Hindlimb muscle (tissue), 1 donor: ENCODE measurements around the gene ADAMTS2. TPM values are rescaled to one million over a fixed set of nuclear protein-coding genes. Genes with fewer than 3 reads are reported as not detected.
"Not testable (repeated sequence)": the region's sequence is repeated elsewhere in the genome, so short reads cannot be mapped to it uniquely, and the experiment has no call there.

ENCODE experiments used
- DNase-seq: peaks from one replicate; pipeline ENCODE4 v3.0.0-alpha.2; 2013
- polyA plus RNA-seq: library from polyadenylated mRNA; unstranded; fragments of 120-200 nt; gene quantifications from one replicate; pipeline ENCODE4 v1.2.1, GENCODE V29; 2013; ENCODE audit not compliant: insufficient read length

Gene ADAMTS2
- polyA plus RNA-seq, 1 donor: 29.7 TPM

DNA sequence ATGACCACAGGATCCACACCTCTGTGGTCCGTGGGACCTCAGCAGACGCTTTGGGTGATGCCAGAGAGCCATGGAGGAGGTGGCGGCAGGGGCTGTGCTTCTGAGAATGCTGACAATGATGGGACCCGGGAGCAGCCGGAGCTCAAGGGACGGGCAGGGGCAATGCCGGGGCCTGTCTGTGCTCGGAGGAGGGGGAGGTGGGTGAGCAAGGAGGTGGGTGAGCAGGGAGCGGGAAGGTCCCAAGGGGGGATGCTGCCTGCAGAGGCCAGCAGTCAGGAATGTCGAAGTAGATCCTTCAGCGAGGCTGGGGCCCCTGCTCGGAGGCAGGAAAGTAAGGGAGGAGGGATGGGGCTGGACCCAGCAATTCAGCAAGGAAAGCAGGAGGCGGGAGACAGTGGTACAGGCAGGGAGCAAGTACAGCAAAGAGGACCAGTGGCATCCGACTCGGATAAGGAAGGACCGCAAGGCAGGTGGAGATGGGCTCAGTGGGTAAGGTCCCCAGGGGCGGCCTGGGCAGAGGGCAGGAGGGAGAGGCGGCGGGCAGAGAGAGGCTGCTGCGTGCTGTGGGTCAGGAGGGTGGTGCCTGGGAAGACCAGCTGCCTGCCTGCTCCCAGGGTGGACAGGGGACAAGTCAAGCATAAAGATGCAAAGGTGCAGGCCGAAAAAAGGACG, 49.0 kb downstream of the ADAMTS2 start:
- DNase-seq: no peak

DNA sequence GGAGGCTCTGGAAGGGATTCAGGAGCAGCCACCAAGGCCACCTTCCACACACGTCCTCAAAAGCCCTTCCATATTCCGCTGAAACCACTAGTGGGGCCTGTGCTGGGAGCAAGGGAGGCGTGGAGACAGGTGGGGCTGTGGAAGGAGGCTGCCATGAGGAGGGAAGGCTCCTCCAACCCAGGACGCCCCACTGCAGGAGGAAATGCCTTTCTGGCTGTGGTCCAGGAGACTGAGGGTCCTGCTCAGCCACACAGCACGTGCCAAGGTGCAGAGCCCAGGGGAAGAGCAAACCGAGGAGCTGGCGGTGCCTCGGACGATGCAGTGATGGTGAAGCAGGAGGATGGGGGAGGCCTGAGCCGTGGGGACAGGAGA, 49.5 kb downstream of the ADAMTS2 start:
- DNase-seq: no peak

DNA sequence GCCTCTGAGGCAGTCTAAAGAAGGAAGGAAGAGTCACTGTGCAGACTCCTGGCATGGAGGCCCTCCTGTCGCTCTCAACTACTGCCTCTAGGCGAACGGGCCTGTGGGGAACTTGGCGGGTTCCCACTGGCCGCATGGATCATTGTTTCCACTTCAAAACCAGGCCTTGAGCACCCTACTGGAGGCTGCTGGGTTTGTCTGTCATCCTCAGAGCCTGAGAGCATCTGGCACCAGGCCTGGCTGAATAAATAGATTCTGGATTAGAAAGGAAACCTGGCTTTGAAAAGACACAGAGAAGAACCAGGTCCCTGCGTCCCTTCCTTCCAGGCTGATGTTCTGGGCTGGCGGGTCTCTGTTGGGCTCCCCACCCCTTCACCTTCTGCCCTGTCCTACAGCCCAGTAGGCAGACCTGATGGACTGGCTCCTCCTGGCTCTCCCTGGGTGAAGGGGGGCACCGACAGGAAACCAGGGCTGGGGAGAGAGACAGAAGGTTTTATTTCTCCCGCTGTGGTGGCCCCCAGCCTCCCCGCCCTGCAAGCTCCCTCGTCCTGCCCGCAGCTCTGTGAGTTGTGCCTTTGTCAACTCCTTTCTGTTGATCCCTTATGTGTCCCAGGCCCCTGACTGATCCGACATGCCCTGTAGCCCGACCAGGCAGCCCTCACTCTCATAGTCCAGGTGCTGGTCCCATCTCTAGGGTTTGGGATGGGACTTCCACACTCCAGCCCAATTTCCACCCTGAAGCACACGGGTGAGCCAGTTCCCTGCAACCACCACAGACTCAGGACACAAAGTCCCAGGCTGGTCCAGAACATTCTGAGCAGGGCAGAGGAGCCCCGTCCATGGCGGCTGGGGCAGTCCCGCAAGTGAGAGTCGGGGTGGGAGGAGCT, 50.1 kb downstream of the ADAMTS2 start:
- no peak for DNase-seq

DNA sequence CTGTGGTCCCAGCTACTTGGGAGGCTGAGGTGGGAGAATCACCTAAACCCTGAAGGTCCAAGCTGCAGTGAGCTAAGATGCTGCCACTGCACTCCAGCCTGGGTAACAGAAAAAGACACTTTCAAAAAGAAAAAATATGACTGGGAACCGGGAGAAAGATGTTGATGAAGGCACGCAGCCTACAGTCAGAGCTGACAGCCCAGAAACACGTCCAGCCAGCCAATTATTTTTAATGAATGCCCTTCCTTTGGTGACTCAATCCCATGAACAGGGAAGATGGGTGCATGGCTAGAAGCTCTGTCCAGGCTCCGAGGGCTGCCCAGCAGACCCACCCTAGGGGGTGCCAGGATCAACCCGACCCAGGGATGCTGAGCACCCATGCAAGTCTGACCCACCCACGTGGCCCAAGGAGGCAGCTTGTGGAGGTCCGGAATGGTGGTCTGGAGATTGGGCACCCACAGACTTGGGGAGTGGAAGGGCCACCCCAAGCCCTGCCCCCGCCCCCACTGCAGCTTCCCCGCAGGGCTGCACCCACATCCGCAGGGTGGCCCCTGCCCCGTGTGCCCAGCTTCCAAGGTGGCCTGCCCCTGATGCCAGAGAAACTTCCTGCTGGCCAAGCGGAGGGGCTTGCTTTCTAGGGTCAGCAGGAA, 51.0 kb downstream of the ADAMTS2 start:
- no peak for DNase-seq

DNA sequence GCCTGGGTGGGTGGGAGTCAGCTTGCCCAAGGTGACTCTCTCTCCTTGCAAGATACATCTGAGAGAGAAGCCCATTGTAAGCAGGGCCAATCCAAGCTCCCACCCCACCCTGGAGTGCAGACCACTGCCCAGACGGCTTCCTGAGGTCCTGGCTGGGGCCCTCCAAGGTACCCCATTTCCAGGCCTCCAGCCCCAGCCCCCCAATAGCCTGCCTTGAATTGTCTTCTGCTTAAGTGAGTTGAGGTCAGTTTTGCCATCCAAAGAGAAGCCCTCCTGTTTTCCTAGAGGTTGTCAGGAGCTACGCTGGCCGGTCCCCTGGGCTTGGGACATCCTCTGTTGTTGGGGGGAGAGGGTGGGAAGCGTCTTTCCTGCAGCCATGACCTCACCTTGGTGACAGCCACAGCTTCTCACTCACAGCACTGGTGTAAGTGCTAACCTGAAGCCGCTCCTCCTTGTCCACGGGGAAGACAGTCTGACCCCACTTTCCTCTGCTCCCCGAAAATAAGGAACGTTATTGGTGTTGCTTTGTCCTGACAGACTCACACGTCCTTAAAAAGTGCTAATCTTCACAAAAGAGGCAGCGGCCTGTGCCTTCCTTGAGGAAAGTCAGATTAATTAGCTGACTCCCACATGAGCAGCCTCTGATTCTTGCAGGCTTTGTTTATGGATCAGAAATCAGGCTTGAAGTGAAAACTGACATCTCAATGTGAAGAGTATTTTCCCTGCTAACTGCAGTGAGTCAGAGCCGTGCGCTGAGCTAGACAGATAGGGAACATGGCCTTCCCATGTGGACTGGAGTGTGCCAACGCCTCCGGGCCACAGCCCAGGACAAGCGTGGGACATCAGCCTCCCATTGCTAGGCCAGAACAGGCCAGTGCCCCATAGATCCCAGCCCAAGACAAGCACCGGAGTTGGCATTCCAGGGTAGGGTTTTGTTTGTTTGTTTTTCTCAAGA, 52.3 kb downstream of the ADAMTS2 start:
- DNase-seq: no peak

DNA sequence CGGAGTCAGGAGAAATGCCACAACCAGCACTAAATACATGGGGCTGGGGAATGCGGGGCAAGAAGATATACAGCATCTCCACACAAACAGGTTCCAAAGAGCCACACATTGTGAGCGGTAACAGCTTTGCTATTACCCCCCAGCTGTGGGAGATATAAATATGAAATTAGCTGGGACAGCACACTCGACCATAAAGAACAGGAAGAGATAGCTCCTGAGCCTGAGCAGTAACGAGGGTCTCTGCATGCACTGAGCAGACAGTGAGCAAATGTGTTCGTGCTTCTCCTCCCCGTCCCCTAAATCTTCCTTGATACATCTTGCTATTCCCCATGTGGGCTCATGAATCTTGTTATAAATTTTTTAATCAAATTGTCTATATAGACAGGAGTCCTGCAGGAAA, 53.1 kb downstream of the ADAMTS2 start:
- no peak for DNase-seq

DNA sequence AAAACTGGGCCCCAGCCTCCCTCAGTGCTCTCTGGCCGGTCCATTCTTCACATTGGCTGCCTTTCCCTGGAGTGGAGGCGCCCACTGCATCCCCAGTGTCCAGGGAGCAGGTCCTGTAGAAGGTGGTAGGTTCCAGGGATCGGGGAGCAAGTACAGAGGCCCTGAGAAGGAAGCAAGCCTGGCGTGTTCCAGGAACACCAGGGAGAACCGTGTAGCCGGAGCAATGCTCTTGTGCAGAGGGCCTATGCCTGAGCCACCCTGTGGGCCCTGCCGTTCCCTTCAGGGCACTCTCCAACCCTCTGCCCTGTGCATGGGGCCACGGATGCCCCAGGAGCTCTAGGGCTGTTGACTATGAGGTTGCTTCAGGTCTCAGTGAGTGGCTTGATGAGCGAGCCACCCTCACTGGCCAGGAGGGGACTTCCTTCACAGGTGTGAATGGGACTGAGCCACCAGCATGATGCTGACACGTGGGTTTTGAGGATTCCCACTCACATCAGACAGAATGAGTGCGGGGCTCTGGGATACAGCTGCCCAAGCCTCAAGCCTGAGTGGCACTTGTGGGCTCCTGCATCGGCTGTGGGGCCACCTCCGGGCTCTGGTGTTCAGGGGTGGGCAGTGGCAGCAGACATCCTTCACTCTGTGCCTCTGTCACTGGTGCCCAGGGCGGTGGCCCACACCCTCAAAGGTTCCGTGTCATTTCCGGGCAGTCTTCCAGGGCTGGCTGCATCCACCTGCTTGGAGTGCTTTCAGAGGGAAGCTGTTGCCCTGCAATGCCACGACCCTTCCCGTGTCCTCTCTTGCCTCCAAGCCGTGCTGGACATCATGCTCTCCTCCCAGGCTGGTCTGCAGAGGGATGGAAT, 54.4 kb downstream of the ADAMTS2 start:
- DNase-seq: no peak

DNA sequence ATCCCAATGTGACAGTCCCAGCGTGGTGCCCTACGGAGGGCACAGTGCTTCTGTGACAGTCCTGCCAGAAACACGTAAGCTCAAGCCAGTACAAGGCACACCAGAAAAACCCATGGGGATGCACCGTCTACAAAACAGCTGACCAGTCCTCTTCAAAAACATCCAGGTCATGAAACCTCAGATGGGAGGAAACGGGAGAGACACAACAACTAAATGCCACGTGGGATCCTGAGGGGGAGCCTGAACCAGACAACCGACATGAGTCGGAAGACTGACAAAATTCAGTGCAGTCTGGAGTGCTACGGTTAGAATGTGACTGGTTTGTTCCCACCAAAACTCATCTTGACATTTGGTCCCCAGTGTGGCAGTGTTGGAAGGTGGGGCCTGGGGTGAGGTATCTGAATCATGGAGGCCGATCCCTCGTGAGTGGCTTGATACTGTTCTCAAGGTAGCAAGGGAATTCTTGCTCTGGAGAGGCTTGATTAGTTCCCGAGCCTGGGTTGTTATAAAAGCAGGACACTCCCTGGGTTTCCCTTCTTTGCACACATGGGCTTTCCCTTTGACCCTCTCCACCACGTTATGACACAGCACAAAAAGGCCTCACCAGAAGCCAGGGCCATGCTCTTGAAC, 55.4 kb downstream of the ADAMTS2 start:
- no peak for DNase-seq

DNA sequence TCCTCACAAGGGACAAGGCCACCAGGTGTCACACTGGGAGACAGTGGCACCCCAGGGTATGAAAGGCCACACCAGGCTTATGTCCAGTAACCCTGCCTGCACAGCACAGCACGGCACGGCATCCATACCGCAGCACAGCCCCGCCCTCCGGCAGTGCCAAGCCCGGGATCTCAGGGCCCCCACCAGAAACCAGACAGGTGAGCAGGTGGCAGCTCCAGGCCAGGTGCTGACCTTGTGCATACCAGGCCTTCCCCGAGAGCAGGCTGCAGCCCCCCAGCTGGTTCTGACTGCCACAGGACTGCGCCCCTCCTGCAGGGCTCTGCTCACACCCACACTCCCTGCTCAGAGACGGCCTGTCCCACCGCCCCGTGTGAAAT, 56.5 kb downstream of the ADAMTS2 start:
- no peak for DNase-seq

DNA sequence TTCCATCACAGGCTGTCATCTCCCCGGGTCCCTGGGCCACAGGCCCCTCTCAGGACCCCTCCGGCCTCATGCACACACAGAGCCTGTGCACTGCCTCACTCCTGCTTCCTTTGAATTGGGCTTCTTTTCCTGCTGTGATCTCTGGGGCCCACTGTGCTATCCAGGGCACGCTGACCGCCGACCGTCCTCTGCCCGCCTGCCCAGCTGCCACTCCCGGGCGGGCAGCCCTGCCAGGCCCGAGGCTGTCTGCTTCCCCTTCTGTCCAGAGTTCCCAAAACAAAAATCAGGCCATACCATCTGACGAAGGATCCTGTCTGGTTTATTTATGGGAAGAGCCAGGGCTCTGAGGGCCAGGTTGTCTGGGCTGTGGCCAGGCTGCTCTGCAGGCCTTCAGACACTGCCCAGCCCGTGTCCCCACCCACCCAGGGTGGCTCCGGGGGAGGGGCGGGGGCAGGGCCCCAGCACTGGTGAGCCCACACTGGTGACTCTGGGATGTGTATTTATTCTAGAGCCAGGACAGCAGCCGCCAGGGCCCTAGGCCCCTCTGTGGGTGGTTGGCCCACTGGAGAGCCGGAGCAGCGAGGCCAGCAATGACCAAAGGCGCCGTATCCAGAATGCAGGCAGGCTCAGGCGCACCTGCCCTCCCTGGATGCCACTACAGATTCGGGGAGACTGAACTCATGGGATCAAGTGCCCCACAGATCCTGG, 57.0 kb downstream of the ADAMTS2 start:
- DNase-seq: no peak

DNA sequence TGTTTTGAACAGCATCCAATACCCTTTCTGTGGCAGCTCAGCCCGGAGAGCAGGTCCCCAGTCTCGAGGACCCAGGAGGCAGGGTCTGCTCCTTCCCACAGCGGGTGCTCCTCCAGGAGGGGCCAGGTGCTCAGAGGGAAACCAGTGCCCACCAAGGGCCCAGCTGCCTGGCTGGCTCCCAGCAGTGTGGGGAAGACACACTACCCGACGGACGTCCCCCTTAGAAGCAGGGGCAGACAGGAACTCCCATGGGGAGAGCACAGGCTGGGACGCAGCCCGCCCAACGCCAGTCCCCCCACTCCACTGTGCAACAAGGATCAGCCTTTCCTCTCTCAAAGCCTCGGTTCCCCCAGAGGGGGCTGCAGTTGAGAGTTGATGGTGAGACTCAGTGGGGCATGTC, 57.6 kb downstream of the ADAMTS2 start:
- DNase-seq: no peak

DNA sequence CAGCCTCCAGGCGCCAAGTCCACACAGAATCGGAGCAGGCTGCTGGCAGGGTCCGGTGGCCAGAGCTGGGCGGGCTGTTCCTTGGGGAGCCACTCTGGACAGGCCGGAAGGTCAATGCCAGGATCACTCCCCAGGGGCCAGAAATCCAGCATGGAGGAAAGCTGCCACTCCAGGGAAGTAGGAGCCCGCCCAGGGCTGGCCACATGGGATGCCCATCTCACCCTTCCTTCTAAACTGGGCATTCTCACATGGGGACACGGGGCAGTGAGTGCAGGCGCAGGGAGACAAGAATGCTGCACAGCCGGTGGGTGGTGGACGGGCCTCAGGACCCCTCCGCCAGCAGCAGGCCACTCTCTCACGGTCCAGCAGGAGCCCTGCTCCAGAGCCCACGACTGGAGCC, 58.2 kb downstream of the ADAMTS2 start:
- no peak for DNase-seq

DNA sequence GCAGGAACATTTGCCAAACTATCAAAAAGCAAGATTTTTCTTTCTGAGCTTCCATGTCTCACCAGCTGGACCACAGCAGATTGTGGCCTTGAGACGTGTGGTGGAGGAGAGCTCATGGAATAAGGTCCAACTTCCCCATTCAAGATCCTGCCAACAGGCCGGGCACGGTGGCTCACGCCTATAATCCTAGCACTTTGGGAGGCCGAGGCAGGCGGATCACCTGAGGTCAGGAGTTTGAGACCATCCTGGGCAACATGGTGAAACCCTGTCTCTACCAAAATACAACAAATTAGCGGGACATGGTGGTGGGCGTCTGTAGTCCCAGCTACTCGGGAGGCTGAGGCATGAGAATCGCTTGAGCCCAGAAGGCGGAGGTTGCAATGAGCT, 59.5 kb downstream of the ADAMTS2 start:
- not testable (repeated sequence) for DNase-seq

DNA sequence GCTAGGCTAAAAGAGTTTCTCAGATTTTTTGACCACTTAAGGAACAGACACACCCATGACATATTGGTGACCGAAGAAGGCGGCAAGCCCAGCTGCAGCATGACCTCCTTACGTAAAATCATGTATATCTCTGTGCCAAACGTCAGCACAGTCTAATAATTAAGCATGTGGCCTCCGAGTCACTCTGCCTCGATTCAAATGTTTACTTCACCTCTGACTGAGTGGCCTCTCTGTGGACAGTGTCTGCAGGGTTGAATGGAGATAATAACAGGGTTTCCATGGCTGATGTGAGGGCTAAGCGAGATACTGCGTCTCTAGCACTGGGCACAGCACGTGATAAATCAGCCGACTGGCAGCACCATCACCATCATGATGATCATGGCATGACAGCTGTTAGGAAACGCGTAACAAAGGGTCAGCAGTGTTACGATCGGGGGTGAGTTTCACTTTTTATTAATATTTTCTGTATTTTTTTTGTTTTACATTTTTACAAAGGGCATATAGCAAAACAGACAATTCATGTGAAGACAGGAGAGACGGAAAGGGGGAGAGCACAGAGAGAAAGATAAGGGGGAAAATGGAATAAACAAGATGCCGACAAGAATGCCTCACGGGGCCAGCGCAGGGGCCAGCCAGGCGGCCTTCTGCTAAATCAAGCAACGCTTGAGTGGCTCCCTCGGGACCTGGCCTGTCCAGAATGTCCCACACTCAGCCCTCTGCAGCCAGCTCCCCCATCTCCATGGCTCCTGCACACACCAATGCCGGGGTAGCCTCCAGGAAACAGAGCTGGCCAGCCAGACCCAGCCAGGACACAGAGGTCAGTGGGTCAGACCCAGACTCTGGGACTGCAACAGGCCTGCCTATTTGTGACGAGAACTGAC, 60.3 kb downstream of the ADAMTS2 start:
- no peak for DNase-seq

DNA sequence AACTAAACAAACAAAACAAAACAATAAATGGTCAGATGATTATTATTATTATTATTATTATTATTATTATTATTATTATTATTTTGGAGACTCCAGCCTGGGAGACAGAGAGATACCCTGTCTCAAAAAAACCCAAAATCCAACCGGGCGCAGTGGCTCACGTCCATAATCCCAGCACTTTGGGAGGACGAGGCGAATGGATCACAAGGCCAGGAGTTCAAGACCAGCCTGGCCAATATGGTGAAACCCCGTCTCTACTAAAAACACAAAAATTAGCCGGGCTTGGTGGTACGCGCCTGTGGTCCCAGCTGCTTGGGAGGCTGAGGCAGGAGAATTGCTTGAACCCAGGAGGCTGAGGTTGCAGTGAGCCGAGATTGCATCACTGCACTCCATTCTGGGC, 61.4 kb downstream of the ADAMTS2 start:
- not testable (repeated sequence) for DNase-seq

DNA sequence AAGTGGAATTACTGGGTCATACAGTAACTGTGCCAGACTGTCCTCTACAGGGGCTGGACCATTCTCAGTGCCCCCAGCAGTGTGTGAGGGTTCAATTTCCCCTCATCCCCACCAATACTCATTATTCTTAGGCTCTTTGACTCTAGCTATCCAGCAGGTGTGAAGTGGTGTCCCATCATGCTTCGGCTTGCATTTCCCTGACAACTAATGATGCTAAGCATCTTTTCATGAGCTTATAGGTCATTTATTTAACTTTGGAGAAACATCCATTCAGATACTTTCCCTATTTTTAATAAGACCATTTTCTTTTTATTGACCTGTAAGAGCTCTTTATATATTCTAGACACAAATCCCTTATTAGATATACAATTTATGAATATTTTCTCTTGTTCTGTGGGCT, 63.6 kb downstream of the ADAMTS2 start:
- no peak for DNase-seq

DNA sequence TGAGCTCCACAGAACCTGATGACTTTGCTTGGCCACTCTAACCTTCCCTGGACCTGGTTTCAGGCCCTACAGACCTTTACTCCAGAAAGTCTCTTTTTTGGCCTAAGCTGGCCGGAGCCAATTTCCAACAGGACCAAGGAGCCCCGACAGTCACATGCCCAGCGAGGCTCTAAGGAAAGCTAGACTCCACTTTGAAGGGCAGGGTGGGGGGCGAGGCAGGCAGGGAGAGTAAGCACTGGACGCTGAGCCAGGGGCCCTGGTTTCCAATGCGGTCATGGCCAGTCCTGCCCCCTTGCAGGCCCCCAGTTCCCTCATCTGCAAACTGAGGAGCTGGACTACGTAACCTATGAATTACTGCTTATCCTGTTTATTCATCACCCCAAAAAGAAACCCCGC, 65.2 kb downstream of the ADAMTS2 start:
- DNase-seq: no peak

DNA sequence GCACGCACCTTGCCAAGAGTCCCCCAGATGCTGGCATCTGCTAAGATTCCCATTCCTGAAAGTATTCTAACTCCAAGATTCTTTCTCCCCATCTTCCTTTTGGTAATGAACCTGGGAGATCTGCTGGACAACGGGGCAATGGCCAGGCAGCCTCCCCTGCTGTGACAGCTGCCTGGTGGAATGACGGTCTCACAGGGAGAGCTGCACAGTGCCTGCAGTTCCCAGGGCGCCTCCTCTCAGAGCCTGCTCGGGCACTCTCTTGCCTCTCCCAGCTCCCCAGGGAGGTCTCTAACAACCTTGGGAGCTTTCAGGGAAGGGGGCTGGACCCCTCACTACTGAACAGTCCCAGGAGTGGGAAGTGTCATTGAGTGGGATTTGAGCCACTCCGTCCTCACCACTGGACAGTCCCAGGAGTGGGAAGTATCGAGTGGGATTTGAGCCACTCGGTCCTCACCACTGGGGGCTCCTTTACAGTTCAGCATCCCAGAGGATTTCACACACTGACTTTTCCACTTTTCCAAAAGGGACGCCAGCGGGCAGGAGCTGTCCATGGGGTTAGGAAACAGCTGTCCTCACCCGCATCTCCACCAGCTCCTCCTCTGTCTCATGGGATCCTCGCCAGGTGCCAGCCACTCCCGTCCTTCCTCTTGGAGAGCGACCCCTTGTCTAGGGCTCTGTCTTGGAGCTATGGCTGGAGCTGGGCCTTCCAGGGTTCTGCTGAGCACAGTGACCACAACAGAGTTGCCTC, 65.7 kb downstream of the ADAMTS2 start:
- DNase-seq: no peak

DNA sequence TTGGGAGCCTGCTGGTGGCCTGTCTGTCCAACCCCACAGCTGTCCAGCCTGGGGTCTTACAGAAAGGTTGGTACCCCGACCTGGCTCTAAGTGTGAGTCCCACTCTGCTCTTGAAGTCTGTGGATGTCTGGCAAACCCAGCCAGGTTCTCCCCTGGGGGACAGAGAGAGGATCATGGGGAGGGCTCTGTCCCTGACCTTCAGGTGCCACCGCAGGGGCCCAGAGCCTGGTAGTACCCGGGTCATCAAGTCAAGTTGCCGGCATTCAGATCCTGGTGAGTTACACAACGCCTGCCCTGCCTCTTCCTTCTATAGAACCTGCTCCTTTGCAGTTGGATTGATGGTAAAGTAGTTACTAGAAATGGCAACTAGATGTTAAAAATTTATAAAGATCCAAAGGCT, 66.7 kb downstream of the ADAMTS2 start:
- no peak for DNase-seq
